ENCODE data around the gene LPAR3.

- no peak for TF ChIP-seq POLR2A (IDR thresholded peaks at IDR 0.05)
- TF ChIP-seq, protein P1, sequence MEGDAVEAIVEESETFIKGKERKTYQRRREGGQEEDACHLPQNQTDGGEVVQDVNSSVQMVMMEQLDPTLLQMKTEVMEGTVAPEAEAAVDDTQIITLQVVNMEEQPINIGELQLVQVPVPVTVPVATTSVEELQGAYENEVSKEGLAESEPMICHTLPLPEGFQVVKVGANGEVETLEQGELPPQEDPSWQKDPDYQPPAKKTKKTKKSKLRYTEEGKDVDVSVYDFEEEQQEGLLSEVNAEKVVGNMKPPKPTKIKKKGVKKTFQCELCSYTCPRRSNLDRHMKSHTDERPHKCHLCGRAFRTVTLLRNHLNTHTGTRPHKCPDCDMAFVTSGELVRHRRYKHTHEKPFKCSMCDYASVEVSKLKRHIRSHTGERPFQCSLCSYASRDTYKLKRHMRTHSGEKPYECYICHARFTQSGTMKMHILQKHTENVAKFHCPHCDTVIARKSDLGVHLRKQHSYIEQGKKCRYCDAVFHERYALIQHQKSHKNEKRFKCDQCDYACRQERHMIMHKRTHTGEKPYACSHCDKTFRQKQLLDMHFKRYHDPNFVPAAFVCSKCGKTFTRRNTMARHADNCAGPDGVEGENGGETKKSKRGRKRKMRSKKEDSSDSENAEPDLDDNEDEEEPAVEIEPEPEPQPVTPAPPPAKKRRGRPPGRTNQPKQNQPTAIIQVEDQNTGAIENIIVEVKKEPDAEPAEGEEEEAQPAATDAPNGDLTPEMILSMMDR (IDR thresholded peaks at IDR 0.05): no peak
Measured at GRCh38 chr1:84780000-84780716, 112.8 kb downstream of the LPAR3 start.
